Measurements from ENCODE around the gene CARD11. TPM values are rescaled to one million over a fixed set of nuclear protein-coding genes. Genes with fewer than 3 reads are reported as not detected.
A peak's percentile ranks its signal among the peaks of the same experiment; 100 is the strongest.

Gene CARD11
- total RNA-seq, 1 experiment from 2014 or later = 79.2 TPM

GRCh38 chr7:2926896-2927405, 116.7 kb downstream of the CARD11 start:
- no TSS peak for BruUV-seq (replicated peaks)
- Mint-ChIP-seq H3K36me3 (ENCODE audit: insufficient read depth, unreplicated experiment) (peaks cover 29% of the 10 kb centered on the region), H3K4me3 (ENCODE audit: low read depth, unreplicated experiment) (no peak overlapping the region), H3K9me3 (ENCODE audit: low read depth, unreplicated experiment) (no peaks in the 10 kb centered on the region), H3K27me3 (ENCODE audit: unreplicated experiment) (no peaks in the 10 kb centered on the region), H3K27ac (ENCODE audit: unreplicated experiment) (no peak overlapping the region), H3K4me1 (ENCODE audit: low read depth, unreplicated experiment) (no peaks in the 10 kb centered on the region)
- CTCF ChIA-PET = interaction anchor here (0.6 kb wide), 1 partner anchor 220 kb away, joined by 3 read pairs; no protein-coding TSS in a partner anchor
- intact Hi-C loops (cut with micrococcal nuclease; ENCODE audit: unreplicated experiment) = no loop called here
- no peak for TF ChIP-seq CTCF (IDR thresholded peaks at IDR 0.05; ENCODE audit: unreplicated experiment)
- no peak for DNase-seq

- intact Hi-C loops (cut with micrococcal nuclease; ENCODE audit: unreplicated experiment) = no loop called here
- Mint-ChIP-seq H3K9me3 (ENCODE audit: low read depth, unreplicated experiment) (no peaks in the 10 kb centered on the region), H3K4me1 (ENCODE audit: low read depth, unreplicated experiment) (no peaks in the 10 kb centered on the region), H3K4me3 (ENCODE audit: low read depth, unreplicated experiment) (no peak overlapping the region), H3K27ac (ENCODE audit: unreplicated experiment) (no peak overlapping the region), H3K27me3 (ENCODE audit: unreplicated experiment) (no peaks in the 10 kb centered on the region), H3K36me3 (ENCODE audit: insufficient read depth, unreplicated experiment) (peaks cover 26% of the 10 kb centered on the region)
- TF ChIP-seq CTCF (IDR thresholded peaks at IDR 0.05; ENCODE audit: unreplicated experiment) = no peak
- CTCF ChIA-PET = interaction anchor here (0.6 kb wide), 1 partner anchor 221 kb away, joined by 3 read pairs; no protein-coding TSS in a partner anchor
- DNase-seq = no peak
- BruUV-seq (replicated peaks) = no TSS peak
These were observed 117.4 kb downstream of the CARD11 start for GRCh38 chr7:2926120-2926895.

- no peak for DNase-seq
- peaks cover 20% of the 10 kb centered on the region for H3K36me3 Mint-ChIP-seq (ENCODE audit: insufficient read depth, unreplicated experiment)
- CTCF ChIA-PET = no interaction called here
- TF ChIP-seq CTCF (IDR thresholded peaks at IDR 0.05; ENCODE audit: unreplicated experiment) = no peak
- no peak overlapping the region for H3K4me3 Mint-ChIP-seq (ENCODE audit: low read depth, unreplicated experiment)
- intact Hi-C loops (cut with micrococcal nuclease; ENCODE audit: unreplicated experiment) = no loop called here
- no peaks in the 10 kb centered on the region for H3K4me1 Mint-ChIP-seq (ENCODE audit: low read depth, unreplicated experiment)
- H3K9me3 Mint-ChIP-seq (ENCODE audit: low read depth, unreplicated experiment) = no peaks in the 10 kb centered on the region
- H3K27ac Mint-ChIP-seq (ENCODE audit: unreplicated experiment) = no peak overlapping the region
- no peaks in the 10 kb centered on the region for H3K27me3 Mint-ChIP-seq (ENCODE audit: unreplicated experiment)
- BruUV-seq (replicated peaks) = no TSS peak
These were observed 118.5 kb downstream of the CARD11 start for GRCh38 chr7:2924866-2925840.

- peak; percentile 36 for DNase-seq
- CTCF ChIA-PET = interaction anchor here (0.6 kb wide), 1 partner anchor 46 kb away, joined by 3 read pairs; no protein-coding TSS in a partner anchor
- Mint-ChIP-seq H3K27me3 (ENCODE audit: unreplicated experiment) (no peaks in the 10 kb centered on the region), H3K36me3 (ENCODE audit: insufficient read depth, unreplicated experiment) (peaks cover 18% of the 10 kb centered on the region), H3K4me1 (ENCODE audit: low read depth, unreplicated experiment) (no peaks in the 10 kb centered on the region), H3K27ac (ENCODE audit: unreplicated experiment) (no peak overlapping the region), H3K9me3 (ENCODE audit: low read depth, unreplicated experiment) (no peaks in the 10 kb centered on the region), H3K4me3 (ENCODE audit: low read depth, unreplicated experiment) (no peak overlapping the region)
- intact Hi-C loops (cut with micrococcal nuclease; ENCODE audit: unreplicated experiment) = no loop called here
- no TSS peak for BruUV-seq (replicated peaks)
- no peak for TF ChIP-seq CTCF (IDR thresholded peaks at IDR 0.05; ENCODE audit: unreplicated experiment)
These were observed 119.6 kb downstream of the CARD11 start for GRCh38 chr7:2923886-2924574.
